ENCODE measurements around the gene AHNAK2.

Gene AHNAK2

GRCh38 chr14:104968153-104968527 is 10.0 kb downstream of the AHNAK2 start:
- Histone ChIP-seq H3K4me3 (replicated peaks; ENCODE audit: insufficient read depth, low read length) (no peak overlapping the region), H3K27me3 (ENCODE audit: insufficient read depth, poor library complexity, severe bottlenecking) (peaks cover 38% of the 10 kb centered on the region), H3K27ac (replicated peaks) (no peak overlapping the region)
- TF ChIP-seq REST (IDR thresholded peaks at IDR 0.05; ENCODE audit: insufficient replicate concordance, low read depth) (no peak), SPI1 (IDR thresholded peaks at IDR 0.05; ENCODE audit: borderline replicate concordance, low read depth) (no peak), POLR2AphosphoS5 (IDR thresholded peaks at IDR 0.05; ENCODE audit: low read depth) (no peak), CTCF (IDR thresholded peaks at IDR 0.05; ENCODE audit: insufficient read depth, low read length) (no peak), GABPA (IDR thresholded peaks at IDR 0.05; ENCODE audit: low read depth) (no peak)
- no peak for DNase-seq (ENCODE audit: low read depth in 1 of 2, low spot score in 1 of 2)

GRCh38 chr14:104967386-104968152 is 10.6 kb downstream of the AHNAK2 start:
- Histone ChIP-seq H3K27ac (replicated peaks) (no peak overlapping the region), H3K27me3 (ENCODE audit: insufficient read depth, poor library complexity, severe bottlenecking) (peaks cover 40% of the 10 kb centered on the region), H3K4me3 (replicated peaks; ENCODE audit: insufficient read depth, low read length) (no peak overlapping the region)
- TF ChIP-seq SPI1 (IDR thresholded peaks at IDR 0.05; ENCODE audit: borderline replicate concordance, low read depth) = no peak
- DNase-seq (ENCODE audit: low read depth in 1 of 2, low spot score in 1 of 2) = no peak

GRCh38 chr14:104966981-104967385 is 11.2 kb downstream of the AHNAK2 start:
- H3K27me3 ChIP-seq (ENCODE audit: insufficient read depth, poor library complexity, severe bottlenecking) = peaks cover 43% of the 10 kb centered on the region
- H3K4me3 ChIP-seq (replicated peaks; ENCODE audit: insufficient read depth, low read length) = no peak overlapping the region
- TF ChIP-seq GABPA (IDR thresholded peaks at IDR 0.05; ENCODE audit: low read depth) = no peak
- no peak for TF ChIP-seq CTCF (IDR thresholded peaks at IDR 0.05; ENCODE audit: insufficient read depth, low read length)
- TF ChIP-seq REST (IDR thresholded peaks at IDR 0.05; ENCODE audit: insufficient replicate concordance, low read depth) = no peak
- TF ChIP-seq SPI1 (IDR thresholded peaks at IDR 0.05; ENCODE audit: borderline replicate concordance, low read depth) = no peak
- no peak for TF ChIP-seq POLR2AphosphoS5 (IDR thresholded peaks at IDR 0.05; ENCODE audit: low read depth)
- no peak for DNase-seq (ENCODE audit: low read depth in 1 of 2, low spot score in 1 of 2)
- no peak overlapping the region for H3K27ac ChIP-seq (replicated peaks)

- TF ChIP-seq REST (IDR thresholded peaks at IDR 0.05; ENCODE audit: insufficient replicate concordance, low read depth) = no peak
- no peak for TF ChIP-seq POLR2AphosphoS5 (IDR thresholded peaks at IDR 0.05; ENCODE audit: low read depth)
- TF ChIP-seq SPI1 (IDR thresholded peaks at IDR 0.05; ENCODE audit: borderline replicate concordance, low read depth) = no peak
- no peak for TF ChIP-seq CTCF (IDR thresholded peaks at IDR 0.05; ENCODE audit: insufficient read depth, low read length)
- no peak for TF ChIP-seq GABPA (IDR thresholded peaks at IDR 0.05; ENCODE audit: low read depth)
Measured at GRCh38 chr14:104966261-104966865, 11.8 kb downstream of the AHNAK2 start.

More at GRCh38 chr14:104966261-104966865, 11.8 kb downstream of the AHNAK2 start:
- H3K27me3 ChIP-seq (ENCODE audit: insufficient read depth, poor library complexity, severe bottlenecking) = peaks cover 43% of the 10 kb centered on the region
- no peak for DNase-seq (ENCODE audit: low read depth in 1 of 2, low spot score in 1 of 2)
- no peak overlapping the region for H3K27ac ChIP-seq (replicated peaks)
- H3K4me3 ChIP-seq (replicated peaks; ENCODE audit: insufficient read depth, low read length) = no peak overlapping the region

Data from HL-60 (cell line).